ENCODE measurements around the gene RPL29.

- TF ChIP-seq CTCF (IDR thresholded peaks at IDR 0.05; ENCODE audit: insufficient read depth, low read length, poor library complexity, severe bottlenecking) (no peak), EZH2phosphoT487 (conservative IDR thresholded peaks at IDR 0.05; ENCODE audit: low read length) (no peak)
Observed at GRCh38 chr3:51961011-51961410, 34.7 kb downstream of the RPL29 start.

All from SU-DHL-6 (cell line).